SU-DHL-6 (cell line): Measurements from ENCODE around the gene ARFGEF2.

Source experiments
- CTCF ChIP-seq: fragments of 200-600 bp; sonication (generic); IDR thresholded peaks from one replicate; pipeline ENCODE4 v1.5.1; 2017; ENCODE audit warnings: antibody characterized with exemption, mild to moderate bottlenecking, low read length, moderate library complexity; ENCODE audit not compliant: insufficient read depth, poor library complexity, severe bottlenecking
- EZH2phosphoT487 ChIP-seq: fragments of 200-600 bp; sonication (generic), shearing (Covaris generic); conservative IDR thresholded peaks from 2 replicates; pipeline ENCODE4 v1.6.1; 2018; ENCODE audit warnings: mild to moderate bottlenecking, antibody characterized with exemption, low read length, moderate library complexity, mixed read lengths

GRCh38 chr20:48944663-48945297, 23.3 kb downstream of the ARFGEF2 start:
- TF ChIP-seq CTCF, result no peak
- TF ChIP-seq EZH2phosphoT487, result no peak
